ENCODE data around the gene PIK3C3.
A peak's percentile ranks its signal among the peaks of the same experiment; 100 is the strongest.
"Not testable (repeated sequence)": the region's sequence is repeated elsewhere in the genome, so short reads cannot be mapped to it uniquely, and the experiment has no call there.

PIK3C3 gene

GRCh38 chr18:41966943-41967342 is 11.9 kb downstream of the PIK3C3 start:
- DNase-seq = no peak

DNA sequence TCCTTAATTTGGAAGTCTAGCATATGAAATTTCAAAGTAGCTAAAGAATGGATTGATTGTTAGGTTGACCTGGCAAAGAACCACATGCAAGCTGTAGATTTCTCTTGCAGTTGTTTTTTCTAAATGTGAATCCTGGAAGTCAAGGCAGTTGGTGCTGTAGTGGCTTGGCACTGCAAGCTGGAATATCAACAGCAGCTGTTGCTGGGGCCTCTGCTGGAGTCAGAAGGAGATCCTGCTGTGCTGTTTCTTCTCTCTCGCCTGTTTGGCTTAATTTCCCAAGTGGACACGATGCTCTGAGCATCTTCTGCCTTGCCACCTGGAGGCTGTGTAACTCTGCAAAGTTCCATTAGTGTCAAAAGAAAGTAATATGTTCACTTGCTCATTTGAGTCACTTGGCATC is 12.6 kb downstream of the PIK3C3 start:
- DNase-seq = peak in 1 of 2 donors; percentile 12

- DNase-seq = no peak
Measured at GRCh38 chr18:41969881-41970280, 14.8 kb downstream of the PIK3C3 start.

DNA sequence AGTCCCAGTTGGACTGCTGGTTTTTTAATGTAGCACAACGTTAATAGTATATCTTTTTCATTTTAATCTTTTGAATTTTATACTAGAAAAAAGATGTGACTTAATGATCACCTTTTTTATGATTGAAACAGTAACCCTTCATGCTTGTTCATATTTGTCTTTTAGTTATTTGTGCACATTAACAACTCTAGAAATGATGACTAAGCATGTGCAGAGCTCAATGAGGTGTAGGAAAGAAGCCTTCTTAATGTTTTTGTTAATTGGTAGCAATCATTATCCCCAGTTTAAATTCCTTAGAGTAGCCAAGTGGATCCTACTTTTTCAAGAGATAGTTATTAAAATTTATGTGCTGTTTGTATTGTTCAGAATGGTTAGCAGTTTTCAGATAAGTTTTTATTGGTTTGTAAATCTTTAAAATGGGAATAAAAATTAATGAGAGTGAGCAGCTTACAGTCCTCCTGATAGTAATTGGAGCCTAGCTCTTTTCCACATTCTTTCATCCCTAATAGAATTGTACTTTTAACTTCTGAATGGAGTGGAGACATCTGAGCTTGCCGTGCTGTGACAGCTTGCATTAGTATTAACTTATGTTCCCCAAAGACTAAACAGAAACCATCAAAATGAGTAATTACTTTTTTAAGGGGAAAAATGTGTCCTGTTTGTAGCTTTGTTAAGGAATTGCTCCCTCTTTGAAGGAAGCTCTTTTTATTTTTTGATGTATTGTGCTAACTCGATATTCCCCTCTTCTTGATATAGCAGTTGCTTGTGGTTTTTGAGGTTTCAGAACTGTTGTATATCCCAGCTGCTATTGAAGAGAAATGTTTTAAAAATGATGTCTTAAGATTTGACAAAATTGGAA is 17.3 kb downstream of the PIK3C3 start:
- no peak for DNase-seq

GRCh38 chr18:41973983-41974382 is 18.9 kb downstream of the PIK3C3 start:
- no peak for DNase-seq

DNA sequence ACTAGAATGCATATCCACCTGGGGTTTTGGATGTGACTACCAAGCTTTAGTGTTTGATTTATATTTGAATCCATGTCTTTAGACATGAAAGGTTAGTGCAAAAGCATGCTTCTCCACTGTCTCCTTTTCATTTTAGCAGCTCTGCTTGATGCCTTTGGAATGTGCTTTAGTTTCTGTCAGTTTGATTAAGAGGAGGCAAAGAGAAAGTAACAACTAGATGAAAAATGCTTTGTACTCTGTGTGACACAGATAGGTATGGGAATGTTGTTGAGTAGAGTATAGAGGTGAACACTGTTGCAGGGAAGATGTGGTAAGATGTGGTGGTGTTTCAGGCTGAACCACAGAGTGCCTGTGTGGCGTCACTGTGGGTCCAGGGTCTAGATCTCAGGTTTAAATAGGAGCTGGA is 19.8 kb downstream of the PIK3C3 start:
- no peak for DNase-seq

DNA sequence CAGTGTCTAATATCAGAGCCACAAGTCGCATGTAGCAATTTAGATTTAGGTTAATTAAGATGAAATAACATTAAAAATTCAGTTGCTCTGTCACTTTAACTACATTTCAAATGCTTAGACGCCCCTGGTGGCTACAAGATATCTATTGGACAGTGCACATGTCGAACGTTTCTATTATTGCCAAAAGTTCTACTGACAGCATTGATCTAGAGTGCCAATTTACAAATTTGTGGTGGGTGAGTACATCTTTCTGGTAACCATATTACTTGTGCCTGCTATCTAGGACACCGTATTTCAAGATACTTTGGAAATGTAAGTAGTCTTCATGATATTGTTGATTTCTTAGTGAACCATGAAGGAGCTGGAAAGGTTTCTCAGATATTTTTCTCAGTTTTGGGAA is 20.2 kb downstream of the PIK3C3 start:
- no peak for DNase-seq

DNA sequence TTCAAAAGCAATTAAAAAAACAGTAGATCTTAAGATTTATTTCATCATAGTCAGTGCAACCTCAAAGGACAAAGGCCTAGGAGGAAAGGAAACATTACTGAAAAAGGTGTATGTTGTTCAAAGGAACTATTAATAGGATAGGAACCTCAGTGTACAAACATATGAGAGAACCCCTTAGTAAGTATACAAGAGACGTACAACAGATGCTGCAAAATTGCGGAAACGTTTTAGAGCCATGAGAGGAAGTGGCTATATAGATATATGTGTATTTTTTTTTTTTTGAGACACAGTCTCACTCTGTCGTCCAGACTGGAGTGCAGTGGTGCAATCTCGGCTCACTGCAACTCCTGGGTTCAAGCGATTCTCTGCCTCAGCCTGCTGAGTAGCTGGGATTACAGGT is 22.2 kb downstream of the PIK3C3 start:
- DNase-seq = no peak

DNA sequence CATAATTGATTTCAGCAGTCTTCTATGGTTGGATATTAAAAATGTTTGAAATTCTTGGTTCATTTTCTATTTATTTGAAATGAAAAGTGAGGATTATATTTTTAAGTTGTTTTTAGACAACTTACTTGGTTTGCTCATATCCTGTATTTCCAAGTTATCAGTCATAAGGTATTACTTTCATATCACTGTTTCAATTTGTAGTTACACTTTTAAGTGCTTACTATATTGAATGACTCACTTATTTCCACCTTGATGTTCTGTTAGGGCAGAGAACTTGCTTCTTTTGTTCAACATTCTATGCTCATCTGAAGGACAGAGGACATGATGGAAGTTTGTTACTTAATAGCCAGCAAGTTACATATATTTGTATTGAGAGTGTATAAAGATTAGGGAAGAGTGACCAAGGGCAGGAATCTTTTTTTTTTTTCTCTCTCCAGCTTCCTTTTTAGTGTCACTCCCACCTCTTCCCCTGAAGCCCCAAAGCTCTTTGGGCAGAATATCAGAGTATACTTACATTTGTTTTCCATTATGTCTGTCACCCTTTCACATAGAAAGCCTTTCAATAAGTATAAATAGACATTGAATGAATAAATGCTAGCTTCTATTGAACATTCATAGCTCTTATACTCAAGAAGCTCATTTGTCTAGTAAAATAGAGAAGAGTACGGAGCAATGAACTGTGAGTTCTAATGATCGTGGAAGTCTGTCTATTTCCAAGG is 28.1 kb downstream of the PIK3C3 start:
- no peak for DNase-seq

GRCh38 chr18:41985914-41986313 is 30.9 kb downstream of the PIK3C3 start:
- no peak for DNase-seq

DNA sequence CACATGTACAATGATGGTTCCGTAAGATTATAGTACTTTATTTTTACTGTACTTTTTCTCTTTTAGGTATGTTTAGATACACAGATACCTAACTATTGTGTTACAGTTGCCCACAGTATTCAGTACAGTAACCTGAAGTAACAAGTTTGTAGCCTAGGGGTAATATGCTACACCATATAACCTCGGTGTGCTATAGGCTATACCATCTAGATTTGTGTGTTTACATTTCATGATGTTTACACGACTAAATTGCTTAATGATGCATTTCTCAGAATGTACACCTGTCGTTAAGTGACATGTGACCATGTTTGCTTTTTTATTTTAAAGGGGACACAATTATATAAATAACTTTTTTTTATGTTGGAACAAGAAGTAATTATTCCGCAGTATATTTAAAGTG is 34.5 kb downstream of the PIK3C3 start:
- DNase-seq = no peak

- DNase-seq = no peak
Measured at GRCh38 chr18:41992066-41992465, 37.0 kb downstream of the PIK3C3 start.

GRCh38 chr18:41992703-41993102 is 37.7 kb downstream of the PIK3C3 start:
- DNase-seq = no peak

GRCh38 chr18:41993151-41993550 is 38.1 kb downstream of the PIK3C3 start:
- DNase-seq = no peak

GRCh38 chr18:41996020-41996419 is 41.0 kb downstream of the PIK3C3 start:
- no peak for DNase-seq

- no peak for DNase-seq
Measured at GRCh38 chr18:41999751-42000150, 44.7 kb downstream of the PIK3C3 start.

DNA sequence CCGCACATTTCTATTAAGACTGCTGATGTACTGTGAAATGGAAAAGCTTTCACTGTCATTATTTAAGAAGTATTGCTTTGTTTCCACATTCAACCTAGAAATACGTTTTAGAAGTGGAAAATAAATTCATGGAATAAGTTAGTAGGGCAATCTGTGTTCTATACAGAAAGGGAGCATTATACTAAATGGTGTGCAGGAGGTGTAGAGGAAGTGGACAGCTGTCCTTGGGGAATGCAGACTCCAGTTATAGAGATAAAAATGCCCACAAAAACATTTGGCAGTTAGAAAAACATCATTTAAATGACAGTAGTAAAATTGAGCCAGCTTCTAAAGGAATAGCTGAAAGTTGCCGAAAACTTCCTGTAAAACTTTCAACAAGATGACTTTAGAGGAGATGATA is 46.8 kb downstream of the PIK3C3 start:
- no peak for DNase-seq

GRCh38 chr18:42004653-42005052 is 49.6 kb downstream of the PIK3C3 start:
- DNase-seq = no peak

- no peak for DNase-seq
Measured at GRCh38 chr18:42005782-42006181, 50.7 kb downstream of the PIK3C3 start.

GRCh38 chr18:42009457-42009856 is 54.4 kb downstream of the PIK3C3 start:
- not testable (repeated sequence) for DNase-seq

DNA sequence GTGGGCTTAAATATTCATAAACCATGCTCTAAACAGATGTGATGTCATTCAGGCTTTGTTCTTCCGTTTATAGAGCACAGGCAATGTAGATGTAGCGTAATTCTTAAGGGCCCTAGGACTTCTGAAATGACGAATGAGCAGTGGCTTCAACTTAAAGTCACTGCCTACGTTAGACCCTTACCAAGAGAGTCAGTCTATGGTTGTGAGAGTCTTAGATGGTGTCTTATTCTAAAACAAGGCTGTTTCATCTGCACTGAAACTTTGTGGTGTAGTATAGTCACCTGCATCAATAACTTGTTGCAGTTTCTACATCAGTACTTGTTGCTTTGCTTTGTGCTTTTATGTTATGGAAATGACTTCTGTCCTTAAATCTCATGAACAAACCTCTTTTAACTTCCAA is 56.0 kb downstream of the PIK3C3 start:
- DNase-seq = no peak

DNA sequence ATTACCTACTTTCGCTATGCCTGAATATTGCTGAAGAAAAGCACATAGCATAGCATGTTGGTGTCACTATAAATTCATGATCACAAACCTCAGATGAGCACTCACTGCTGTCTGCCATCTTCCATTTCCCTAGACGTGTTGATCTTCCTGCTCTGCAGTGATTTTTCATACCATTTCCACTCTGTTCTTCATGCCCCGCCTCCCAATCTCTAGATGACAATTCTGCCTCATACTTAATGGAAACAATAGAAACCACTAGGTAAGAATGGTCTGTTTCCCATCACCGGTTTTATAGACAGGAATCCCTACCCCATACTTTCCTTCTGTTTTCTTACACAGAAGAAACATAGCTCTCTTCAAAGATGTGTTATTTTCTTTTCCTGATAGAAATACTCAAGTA is 63.8 kb downstream of the PIK3C3 start:
- no peak for DNase-seq

DNA sequence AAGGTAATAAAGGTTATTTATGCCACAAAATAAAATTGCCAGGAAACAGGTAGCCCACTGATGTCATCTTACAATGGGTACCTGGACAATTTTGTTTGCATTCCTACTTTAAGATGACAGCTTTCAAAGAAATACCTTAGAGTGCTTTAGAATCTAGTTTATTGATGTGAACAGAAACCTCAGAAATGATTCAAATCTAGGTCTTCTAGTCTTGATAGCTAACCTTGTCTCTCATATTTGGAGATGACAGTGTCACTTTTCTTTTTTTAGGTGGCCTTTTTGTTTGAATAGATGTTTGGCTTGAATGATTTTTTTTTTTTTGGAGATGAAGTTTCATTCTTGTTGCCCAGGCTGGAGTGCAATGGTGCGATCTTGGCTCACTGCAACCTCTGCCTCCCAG is 69.1 kb downstream of the PIK3C3 start:
- DNase-seq = no peak

DNA sequence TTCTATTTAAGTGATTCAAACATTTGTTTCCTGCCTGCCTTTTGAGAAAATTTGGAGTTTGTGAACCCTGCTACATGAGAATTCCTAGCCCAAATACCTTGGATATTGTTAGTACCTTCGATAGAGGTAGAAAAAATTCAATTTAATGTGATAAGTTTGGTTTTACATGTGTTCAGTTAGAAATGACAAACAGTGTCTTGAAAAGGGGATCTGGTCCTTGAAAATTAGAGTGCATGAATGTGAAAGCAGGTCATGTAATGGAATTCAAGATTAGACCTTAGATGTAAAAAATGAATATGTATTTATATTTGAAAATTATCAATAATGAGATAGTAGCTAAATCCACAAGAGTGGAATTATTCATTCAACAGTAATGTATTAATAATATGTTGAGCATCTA is 70.5 kb downstream of the PIK3C3 start:
- no peak for DNase-seq

Data from hippocampal formation (tissue), 2 donors.